GM21381 (cell line): ENCODE data around the gene ST6GALNAC2.
"Not testable (repeated sequence)": the region's sequence is repeated elsewhere in the genome, so short reads cannot be mapped to it uniquely, and the experiment has no call there.

ENCODE experiments used
- ATAC-seq: cut with Tn5 transposase; IDR thresholded peaks from one replicate; pipeline ENCODE4 v1.9.1; 2021; ENCODE audit warnings: mild to moderate bottlenecking, moderate library complexity; ENCODE audit not compliant: unreplicated experiment

Gene ST6GALNAC2

GRCh38 chr17:76572201-76572910, 13.3 kb downstream of the ST6GALNAC2 start:
- no peak for ATAC-seq

GRCh38 chr17:76570877-76571471, 14.7 kb downstream of the ST6GALNAC2 start:
- no peak for ATAC-seq

- no peak for ATAC-seq
These were observed 15.2 kb downstream of the ST6GALNAC2 start for GRCh38 chr17:76570457-76570856.

GRCh38 chr17:76569607-76570279, 15.9 kb downstream of the ST6GALNAC2 start:
- ATAC-seq: no peak

GRCh38 chr17:76568811-76569221, 16.8 kb downstream of the ST6GALNAC2 start:
- ATAC-seq: no peak

- no peak for ATAC-seq
These were observed 17.8 kb downstream of the ST6GALNAC2 start for GRCh38 chr17:76567634-76568432.

- no peak for ATAC-seq
These were observed 18.6 kb downstream of the ST6GALNAC2 start for GRCh38 chr17:76566988-76567431.

GRCh38 chr17:76566613-76566943, 19.1 kb downstream of the ST6GALNAC2 start:
- ATAC-seq: no peak

GRCh38 chr17:76565728-76566612, 19.7 kb downstream of the ST6GALNAC2 start:
- ATAC-seq: no peak

- not testable (repeated sequence) for ATAC-seq
These were observed 20.5 kb downstream of the ST6GALNAC2 start for GRCh38 chr17:76564991-76565727.

GRCh38 chr17:76563359-76563758, 22.3 kb downstream of the ST6GALNAC2 start:
- ATAC-seq: not testable (repeated sequence)

- ATAC-seq: no peak
These were observed 22.9 kb downstream of the ST6GALNAC2 start for GRCh38 chr17:76562734-76563148.

GRCh38 chr17:76561799-76562268, 23.8 kb downstream of the ST6GALNAC2 start:
- ATAC-seq: no peak

GRCh38 chr17:76561332-76561731, 24.3 kb downstream of the ST6GALNAC2 start:
- ATAC-seq: no peak

GRCh38 chr17:76560877-76561221, 24.8 kb downstream of the ST6GALNAC2 start:
- ATAC-seq: no peak

- ATAC-seq: no peak
These were observed 25.4 kb downstream of the ST6GALNAC2 start for GRCh38 chr17:76560036-76560876.

GRCh38 chr17:76559460-76559859, 26.2 kb downstream of the ST6GALNAC2 start:
- ATAC-seq: not testable (repeated sequence)

GRCh38 chr17:76558198-76559095, 27.2 kb downstream of the ST6GALNAC2 start:
- ATAC-seq: no peak
